GM23338 (cell line): Measurements from ENCODE around the gene MYH10. TPM values are rescaled to one million over a fixed set of nuclear protein-coding genes. Genes with fewer than 3 reads are reported as not detected.

Source experiments
- ATAC-seq: fragments of 200-7000 bp; cut with Tn5 transposase; 3 replicates; pipeline ENCODE4 v1.9.1; 2020
- DNase-seq: peaks from one replicate; pipeline ENCODE4 v3.0.0-alpha.2; 2015; ENCODE audit warnings: low spot score
- H2AFZ ChIP-seq: fragments of 200-600 bp; sonication (generic); 2 replicates; pipeline ENCODE4 v1.8.0; 2016; ENCODE audit warnings: antibody characterized with exemption, mild to moderate bottlenecking, moderate library complexity
- H3F3A ChIP-seq: fragments of 200-600 bp; sonication (generic); replicated peaks from 2 replicates; pipeline ENCODE4 v1.8.0; 2017; ENCODE audit warnings: antibody characterized with exemption, mixed run types, low read depth
- H3K27ac ChIP-seq: fragments of 200-600 bp; sonication (generic); 2 replicates; pipeline ENCODE4 v1.6.1; 2016; ENCODE audit warnings: low read depth
- H3K27me3 ChIP-seq: fragments of 200-600 bp; sonication (generic); 2 replicates; pipeline ENCODE4 v1.8.0; 2016; ENCODE audit warnings: mild to moderate bottlenecking, mixed run types, moderate library complexity; ENCODE audit not compliant: insufficient read depth
- H3K36me3 ChIP-seq: fragments of 200-600 bp; sonication (generic); 2 replicates; pipeline ENCODE4 v1.8.0; 2016; ENCODE audit warnings: mild to moderate bottlenecking; ENCODE audit not compliant: insufficient read depth
- H3K4me1 ChIP-seq: fragments of 200-600 bp; sonication (generic); 2 replicates; pipeline ENCODE4 v1.8.0; 2016; ENCODE audit warnings: mild to moderate bottlenecking, moderate library complexity; ENCODE audit not compliant: insufficient read depth
- H3K4me2 ChIP-seq: fragments of 200-600 bp; sonication (generic); 2 replicates; pipeline ENCODE4 v1.7.1; 2017; ENCODE audit warnings: mixed run types
- H3K4me3 ChIP-seq: fragments of 200-600 bp; sonication (generic); 2 replicates; pipeline ENCODE4 v1.6.1; 2016; ENCODE audit warnings: mixed run types
- H3K79me2 ChIP-seq: fragments of 200-600 bp; sonication (generic); replicated peaks from 2 replicates; pipeline ENCODE4 v1.8.0; 2017; ENCODE audit warnings: mild to moderate bottlenecking; ENCODE audit not compliant: insufficient read depth
- H3K9me2 ChIP-seq: fragments of 200-600 bp; sonication (generic); 2 replicates; pipeline ENCODE4 v1.8.0; 2017; ENCODE audit not compliant: insufficient read depth
- H4K20me1 ChIP-seq: fragments of 200-600 bp; sonication (generic); replicated peaks from 2 replicates; pipeline ENCODE4 v1.8.0; 2017; ENCODE audit warnings: mild to moderate bottlenecking; ENCODE audit not compliant: insufficient read depth
- H3K27ac Mint-ChIP-seq: 2 replicates; pipeline ENCODE4 v1.8.0; 2020; ENCODE audit warnings: inconsistent platforms, mild to moderate bottlenecking, moderate library complexity, mixed read lengths
- H3K27me3 Mint-ChIP-seq: 3 replicates; pipeline ENCODE4 v1.8.0; 2022; ENCODE audit warnings: low read depth, mild to moderate bottlenecking, moderate library complexity, mixed read lengths, inconsistent platforms; ENCODE audit not compliant: insufficient read depth, poor library complexity
- H3K36me3 Mint-ChIP-seq: 3 replicates; pipeline ENCODE4 v1.8.0; 2021; ENCODE audit warnings: low read depth, mild to moderate bottlenecking, inconsistent platforms, moderate library complexity, mixed read lengths
- H3K4me1 Mint-ChIP-seq: 3 replicates; pipeline ENCODE4 v1.8.0; 2020; ENCODE audit warnings: mild to moderate bottlenecking, inconsistent platforms, mixed read lengths
- H3K4me3 Mint-ChIP-seq: 3 replicates; pipeline ENCODE4 v1.8.0; 2021; ENCODE audit warnings: moderate library complexity, mild to moderate bottlenecking, inconsistent platforms, mixed read lengths
- H3K9me3 Mint-ChIP-seq: 3 replicates; pipeline ENCODE4 v1.8.0; 2020; ENCODE audit warnings: moderate library complexity, mild to moderate bottlenecking, inconsistent platforms, mixed read lengths
- EZH2 ChIP-seq: fragments of 200-600 bp; sonication (generic); IDR thresholded peaks from one replicate; pipeline ENCODE4 v1.8.0; 2017; ENCODE audit warnings: antibody characterized with exemption, mild to moderate bottlenecking, low read depth; ENCODE audit not compliant: unreplicated experiment
- EZH2phosphoT487 ChIP-seq: fragments of 200-600 bp; sonication (generic); IDR thresholded peaks from one replicate; pipeline ENCODE4 v1.8.1; 2018; ENCODE audit warnings: antibody characterized with exemption; ENCODE audit not compliant: unreplicated experiment
- JUNB ChIP-seq: IDR thresholded peaks from one replicate; pipeline ENCODE4 v1.6.1; 2016; ENCODE audit warnings: antibody characterized with exemption; ENCODE audit not compliant: unreplicated experiment
- POLR2AphosphoS5 ChIP-seq: IDR thresholded peaks from 2 replicates; pipeline ENCODE4 v1.6.1; 2016; ENCODE audit warnings: antibody characterized with exemption, low read depth
- STAT1 ChIP-seq: IDR thresholded peaks from one replicate; pipeline ENCODE4 v1.6.1; 2016; ENCODE audit warnings: antibody characterized with exemption; ENCODE audit not compliant: unreplicated experiment
- polyA plus RNA-seq: library from polyadenylated mRNA; unstranded; fragments of >200 nt; fragmentation: Nextera tagmentation; extraction: Ambion mirVana; gene quantifications from 2 replicates; pipeline ENCODE4 v1.2.1, GENCODE V29; 2016
- total RNA-seq: library from RNA; depleted of rRNA; stranded (reverse); fragments of >200 nt; shearing (Covaris generic); gene quantifications from 2 replicates; pipeline ENCODE4 v1.2.3, GENCODE V29; 2014
- TF ChIP-seq, protein P1 (sequence below), 2 experiments: fragments of 200-600 bp in 1 of 2; sonication (generic) in 1 of 2; conservative IDR thresholded peaks; 2 replicates each; pipeline versions ENCODE4 v1.5.1 to v1.6.1; 2016 to 2017; ENCODE audit warnings: antibody characterized with exemption in 2 of 2, low read depth in 2 of 2, mild to moderate bottlenecking in 2 of 2, moderate library complexity in 1 of 2
- TF ChIP-seq, protein P2 (sequence below): fragments of 250-450 bp; sonication (Bioruptor Pico); IDR thresholded peaks from 2 replicates; pipeline ENCODE4 v1.5.0; 2020; ENCODE audit warnings: mild to moderate bottlenecking, moderate library complexity

The MYH10 gene
- total and polyA plus RNA-seq, 2 experiments from 2014 or later: 89.5 to 230 TPM

DNA sequence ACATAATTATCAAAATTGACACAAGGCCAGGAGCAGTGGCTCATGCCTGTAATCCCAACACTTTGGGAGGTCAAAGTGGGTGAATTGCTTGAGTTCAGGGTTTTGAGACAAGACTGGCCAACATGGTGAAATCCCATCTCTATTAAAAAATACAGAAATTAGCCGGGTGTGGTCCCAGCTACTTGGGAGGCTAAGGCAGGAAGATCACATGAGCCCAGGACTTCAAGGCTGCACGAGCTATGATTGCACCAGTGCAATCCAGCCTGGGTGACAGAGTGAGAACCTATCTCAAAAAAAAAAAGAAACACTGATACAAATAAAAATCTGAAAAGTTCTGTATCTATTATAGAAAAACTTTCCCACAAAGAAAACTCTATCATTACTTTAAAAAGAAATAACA, 15.5 kb downstream of the MYH10 start:
- Histone ChIP-seq H3K9me2 (no peaks in the 10 kb centered on the region), H3K36me3 (no peaks in the 10 kb centered on the region)

DNA sequence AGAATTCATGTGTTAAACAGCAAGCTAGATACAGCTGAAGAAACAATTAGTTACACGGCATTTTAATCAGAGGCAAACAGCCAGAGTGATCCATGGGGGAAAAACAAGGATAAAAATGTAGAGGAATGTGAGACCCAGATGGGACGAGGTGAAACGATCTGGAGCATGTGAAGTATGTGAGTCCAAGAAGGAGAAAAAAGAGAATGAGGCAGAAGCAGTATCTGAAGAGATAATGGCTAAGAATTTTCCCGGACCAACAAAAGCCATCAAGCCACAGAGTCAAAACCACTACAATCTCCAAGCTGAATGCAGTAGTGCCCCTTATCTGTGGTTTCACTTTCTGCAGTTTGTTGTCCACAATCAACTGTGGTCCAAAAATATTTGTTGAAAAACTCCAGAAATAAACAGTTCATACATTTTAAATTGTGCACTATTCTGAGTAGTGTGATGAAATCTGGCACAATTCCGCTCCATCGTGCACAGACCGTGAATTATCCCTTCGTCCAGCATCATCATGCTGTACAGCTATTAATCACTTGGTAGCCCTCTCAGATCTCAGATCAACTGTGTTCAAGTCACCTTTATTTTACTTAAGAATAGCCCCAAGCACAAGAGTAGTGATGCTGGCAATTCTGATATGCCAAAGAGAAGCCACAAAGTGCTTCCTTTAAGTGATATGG, 18.8 kb downstream of the MYH10 start:
- no peak overlapping the region for H3K4me3 Mint-ChIP-seq
- TF ChIP-seq JUNB (no peak), EZH2phosphoT487 (no peak), STAT1 (no peak), POLR2AphosphoS5 (no peak)
- TF ChIP-seq, protein P1, sequence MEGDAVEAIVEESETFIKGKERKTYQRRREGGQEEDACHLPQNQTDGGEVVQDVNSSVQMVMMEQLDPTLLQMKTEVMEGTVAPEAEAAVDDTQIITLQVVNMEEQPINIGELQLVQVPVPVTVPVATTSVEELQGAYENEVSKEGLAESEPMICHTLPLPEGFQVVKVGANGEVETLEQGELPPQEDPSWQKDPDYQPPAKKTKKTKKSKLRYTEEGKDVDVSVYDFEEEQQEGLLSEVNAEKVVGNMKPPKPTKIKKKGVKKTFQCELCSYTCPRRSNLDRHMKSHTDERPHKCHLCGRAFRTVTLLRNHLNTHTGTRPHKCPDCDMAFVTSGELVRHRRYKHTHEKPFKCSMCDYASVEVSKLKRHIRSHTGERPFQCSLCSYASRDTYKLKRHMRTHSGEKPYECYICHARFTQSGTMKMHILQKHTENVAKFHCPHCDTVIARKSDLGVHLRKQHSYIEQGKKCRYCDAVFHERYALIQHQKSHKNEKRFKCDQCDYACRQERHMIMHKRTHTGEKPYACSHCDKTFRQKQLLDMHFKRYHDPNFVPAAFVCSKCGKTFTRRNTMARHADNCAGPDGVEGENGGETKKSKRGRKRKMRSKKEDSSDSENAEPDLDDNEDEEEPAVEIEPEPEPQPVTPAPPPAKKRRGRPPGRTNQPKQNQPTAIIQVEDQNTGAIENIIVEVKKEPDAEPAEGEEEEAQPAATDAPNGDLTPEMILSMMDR (conservative IDR thresholded peaks at IDR 0.05; ENCODE audit: low read depth in 2 of 2): no peak
- TF ChIP-seq, protein P2, sequence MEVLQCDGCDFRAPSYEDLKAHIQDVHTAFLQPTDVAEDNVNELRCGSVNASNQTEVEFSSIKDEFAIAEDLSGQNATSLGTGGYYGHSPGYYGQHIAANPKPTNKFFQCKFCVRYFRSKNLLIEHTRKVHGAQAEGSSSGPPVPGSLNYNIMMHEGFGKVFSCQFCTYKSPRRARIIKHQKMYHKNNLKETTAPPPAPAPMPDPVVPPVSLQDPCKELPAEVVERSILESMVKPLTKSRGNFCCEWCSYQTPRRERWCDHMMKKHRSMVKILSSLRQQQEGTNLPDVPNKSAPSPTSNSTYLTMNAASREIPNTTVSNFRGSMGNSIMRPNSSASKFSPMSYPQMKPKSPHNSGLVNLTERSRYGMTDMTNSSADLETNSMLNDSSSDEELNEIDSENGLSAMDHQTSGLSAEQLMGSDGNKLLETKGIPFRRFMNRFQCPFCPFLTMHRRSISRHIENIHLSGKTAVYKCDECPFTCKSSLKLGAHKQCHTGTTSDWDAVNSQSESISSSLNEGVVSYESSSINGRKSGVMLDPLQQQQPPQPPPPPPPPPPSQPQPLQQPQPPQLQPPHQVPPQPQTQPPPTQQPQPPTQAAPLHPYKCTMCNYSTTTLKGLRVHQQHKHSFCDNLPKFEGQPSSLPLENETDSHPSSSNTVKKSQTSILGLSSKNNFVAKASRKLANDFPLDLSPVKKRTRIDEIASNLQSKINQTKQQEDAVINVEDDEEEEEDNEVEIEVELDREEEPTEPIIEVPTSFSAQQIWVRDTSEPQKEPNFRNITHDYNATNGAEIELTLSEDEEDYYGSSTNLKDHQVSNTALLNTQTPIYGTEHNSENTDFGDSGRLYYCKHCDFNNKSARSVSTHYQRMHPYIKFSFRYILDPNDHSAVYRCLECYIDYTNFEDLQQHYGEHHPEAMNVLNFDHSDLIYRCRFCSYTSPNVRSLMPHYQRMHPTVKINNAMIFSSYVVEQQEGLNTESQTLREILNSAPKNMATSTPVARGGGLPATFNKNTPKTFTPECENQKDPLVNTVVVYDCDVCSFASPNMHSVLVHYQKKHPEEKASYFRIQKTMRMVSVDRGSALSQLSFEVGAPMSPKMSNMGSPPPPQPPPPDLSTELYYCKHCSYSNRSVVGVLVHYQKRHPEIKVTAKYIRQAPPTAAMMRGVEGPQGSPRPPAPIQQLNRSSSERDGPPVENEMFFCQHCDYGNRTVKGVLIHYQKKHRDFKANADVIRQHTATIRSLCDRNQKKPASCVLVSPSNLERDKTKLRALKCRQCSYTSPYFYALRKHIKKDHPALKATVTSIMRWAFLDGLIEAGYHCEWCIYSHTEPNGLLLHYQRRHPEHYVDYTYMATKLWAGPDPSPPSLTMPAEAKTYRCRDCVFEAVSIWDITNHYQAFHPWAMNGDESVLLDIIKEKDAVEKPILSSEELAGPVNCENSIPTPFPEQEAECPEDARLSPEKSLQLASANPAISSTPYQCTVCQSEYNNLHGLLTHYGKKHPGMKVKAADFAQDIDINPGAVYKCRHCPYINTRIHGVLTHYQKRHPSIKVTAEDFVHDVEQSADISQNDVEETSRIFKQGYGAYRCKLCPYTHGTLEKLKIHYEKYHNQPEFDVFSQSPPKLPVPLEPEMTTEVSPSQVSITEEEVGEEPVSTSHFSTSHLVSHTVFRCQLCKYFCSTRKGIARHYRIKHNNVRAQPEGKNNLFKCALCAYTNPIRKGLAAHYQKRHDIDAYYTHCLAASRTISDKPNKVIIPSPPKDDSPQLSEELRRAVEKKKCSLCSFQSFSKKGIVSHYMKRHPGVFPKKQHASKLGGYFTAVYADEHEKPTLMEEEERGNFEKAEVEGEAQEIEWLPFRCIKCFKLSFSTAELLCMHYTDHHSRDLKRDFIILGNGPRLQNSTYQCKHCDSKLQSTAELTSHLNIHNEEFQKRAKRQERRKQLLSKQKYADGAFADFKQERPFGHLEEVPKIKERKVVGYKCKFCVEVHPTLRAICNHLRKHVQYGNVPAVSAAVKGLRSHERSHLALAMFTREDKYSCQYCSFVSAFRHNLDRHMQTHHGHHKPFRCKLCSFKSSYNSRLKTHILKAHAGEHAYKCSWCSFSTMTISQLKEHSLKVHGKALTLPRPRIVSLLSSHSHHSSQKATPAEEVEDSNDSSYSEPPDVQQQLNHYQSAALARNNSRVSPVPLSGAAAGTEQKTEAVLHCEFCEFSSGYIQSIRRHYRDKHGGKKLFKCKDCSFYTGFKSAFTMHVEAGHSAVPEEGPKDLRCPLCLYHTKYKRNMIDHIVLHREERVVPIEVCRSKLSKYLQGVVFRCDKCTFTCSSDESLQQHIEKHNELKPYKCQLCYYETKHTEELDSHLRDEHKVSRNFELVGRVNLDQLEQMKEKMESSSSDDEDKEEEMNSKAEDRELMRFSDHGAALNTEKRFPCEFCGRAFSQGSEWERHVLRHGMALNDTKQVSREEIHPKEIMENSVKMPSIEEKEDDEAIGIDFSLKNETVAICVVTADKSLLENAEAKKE (CRISPR knock-in tag): no peak

More for the DNA sequence above, 15.5 kb downstream of the MYH10 start:
- H3K27ac ChIP-seq: no peak overlapping the region
- H4K20me1 ChIP-seq: peaks cover 57% of the 10 kb centered on the region
- Mint-ChIP-seq H3K36me3 (peaks cover 69% of the 10 kb centered on the region), H3K9me3 (no peaks in the 10 kb centered on the region), H3K27ac (no peak overlapping the region), H3K27me3 (peaks cover 3% of the 10 kb centered on the region), H3K4me3 (no peak overlapping the region), H3K4me1 (peaks cover 10% of the 10 kb centered on the region)
- H3K4me2 ChIP-seq: no peak overlapping the region
- TF ChIP-seq, protein P1 (conservative IDR thresholded peaks at IDR 0.05; ENCODE audit: low read depth in 2 of 2): no peak
- no peak for TF ChIP-seq EZH2
- H3K79me2 ChIP-seq: peaks cover 100% of the 10 kb centered on the region
- no peak overlapping the region for H3K4me3 ChIP-seq
- no peaks in the 10 kb centered on the region for H3F3A ChIP-seq
- DNase-seq: no peak
- H3K27me3 ChIP-seq: no peaks in the 10 kb centered on the region
- H2AFZ ChIP-seq: no peak overlapping the region
- H3K4me1 ChIP-seq: peaks cover 13% of the 10 kb centered on the region; the same call in 1 of the 2 replicates
- no peak for ATAC-seq

More for the DNA sequence above, 18.8 kb downstream of the MYH10 start:
- Mint-ChIP-seq H3K4me1 (peaks cover 34% of the 10 kb centered on the region), H3K27ac (0 out of 2 replicates have a peak overlapping the region, but pooled peaks have one; percentile 2), H3K36me3 (peaks cover 47% of the 10 kb centered on the region), H3K27me3 (peaks cover 5% of the 10 kb centered on the region), H3K9me3 (no peaks in the 10 kb centered on the region)
- Histone ChIP-seq H3K9me2 (no peaks in the 10 kb centered on the region), H3F3A (no peaks in the 10 kb centered on the region), H3K36me3 (no peaks in the 10 kb centered on the region), H3K4me3 (no peak overlapping the region), H3K4me1 (peaks cover 44% of the 10 kb centered on the region), H3K27me3 (no peaks in the 10 kb centered on the region), H2AFZ (no peak overlapping the region), H4K20me1 (peaks cover 57% of the 10 kb centered on the region), H3K79me2 (peaks cover 100% of the 10 kb centered on the region), H3K4me2 (no peak overlapping the region), H3K27ac (no peak overlapping the region; the same call in none of the 2 replicates)
- peak; percentile 38 for DNase-seq
- no peak for ATAC-seq
